Heart left ventricle (tissue), 16 donors: Measurements from ENCODE around the gene LMTK2. TPM values are rescaled to one million over a fixed set of nuclear protein-coding genes. Genes with fewer than 3 reads are reported as not detected.
A peak's percentile ranks its signal among the peaks of the same experiment; 100 is the strongest.

Source experiments
- ATAC-seq, 4 donors: fragments of 200-7000 bp; cut with Tn5 transposase; one replicate each; pipeline ENCODE4 v1.9.1; 2020 to 2022; ENCODE audit warnings: moderate library complexity in 4 of 4, mild to moderate bottlenecking in 3 of 4, moderate number of reproducible peaks in 1 of 4
- DNase-seq, 5 donors: peaks; one replicate each; pipeline ENCODE4 v3.0.0-alpha.2; 2020
- H3K27ac ChIP-seq, 12 donors: fragments of 200-600 bp; sonication (generic) in 4 of 12; one replicate each; pipeline versions ENCODE4 v1.5.0 to v1.8.0; 2016 to 2022; ENCODE audit warnings: mild to moderate bottlenecking in 2 of 12
- H3K27me3 ChIP-seq, 9 donors: fragments of 200-600 bp; sonication (generic) in 2 of 9; one replicate each; pipeline versions ENCODE4 v1.5.1 to v1.8.0; 2016 to 2022; ENCODE audit warnings: mild to moderate bottlenecking in 3 of 9
- H3K36me3 ChIP-seq, 9 donors: fragments of 200-600 bp; sonication (generic) in 2 of 9; one replicate each; pipeline versions ENCODE4 v1.5.0 to v1.8.0; 2018 to 2022; ENCODE audit warnings: mild to moderate bottlenecking in 2 of 9
- H3K4me1 ChIP-seq, 12 donors: fragments of 200-600 bp; sonication (generic) in 4 of 12; one replicate each; pipeline versions ENCODE4 v1.5.0 to v1.8.0; 2016 to 2022; ENCODE audit warnings: mild to moderate bottlenecking in 3 of 12
- H3K4me3 ChIP-seq, 12 donors: fragments of 200-600 bp; sonication (generic) in 4 of 12; one replicate each; pipeline versions ENCODE4 v1.5.0 to v1.8.0; 2017 to 2022; ENCODE audit warnings: mild to moderate bottlenecking in 9 of 12, moderate library complexity in 4 of 12
- H3K9me3 ChIP-seq, 12 donors: fragments of 200-600 bp; sonication (generic) in 4 of 12; one replicate each; pipeline versions ENCODE4 v1.5.0 to v1.8.0; 2016 to 2022; ENCODE audit warnings: mild to moderate bottlenecking in 1 of 12
- POLR2A ChIP-seq, 2 donors: fragments of 450-650 bp; IDR thresholded peaks; one replicate each; pipeline ENCODE4 v1.6.1; 2017; ENCODE audit warnings: antibody characterized with exemption in 2 of 2, mild to moderate bottlenecking in 2 of 2, moderate library complexity in 2 of 2
- WGBS, 4 donors: extraction: QIAGEN DNeasy Blood & Tissue Kit in 2 of 4; methylation state at CpG; one replicate each; pipeline versions ENCODE4 v1.1.5 to v1.1.7; 2013 to 2018; 5-methylcytosine and 5-hydroxymethylcytosine counted together
- intact Hi-C, 10 donors: fragments of 100-400 bp; cut with DNase I; formaldehyde crosslinking; loops; one replicate each; pipeline versions ENCODE4 v1.11.1 to v1.14.2; 2022
- polyA plus RNA-seq, 2 donors: library from polyadenylated mRNA; stranded (reverse); fragments of 200-250 nt; gene quantifications; one replicate each; pipeline ENCODE4 v1.2.3, GENCODE V29; 2013
- total RNA-seq, 9 donors: library from RNA; depleted of rRNA in 2 of 9; stranded (reverse); fragments of >200 nt in 2 of 9; fragmentation: NEBNext Ultra II Directional in 3 of 9; extraction: Animal tissue kit (Norgen Biotek cat#: 25700) in 3 of 9; gene quantifications; one replicate each; pipeline versions ENCODE4 v1.1.0 to v1.2.4, GENCODE V29; 2016 to 2023
- TF ChIP-seq, protein P1 (sequence below), 12 donors: fragments of 200-600 bp; sonication (generic) in 4 of 12; IDR thresholded peaks; one replicate each; pipeline versions ENCODE4 v1.5.0 to v1.8.0; 2018 to 2022; ENCODE audit warnings: antibody characterized with exemption in 12 of 12, mild to moderate bottlenecking in 5 of 12
- donor health status: ischemic (EF 13 %, LVEDD 7.1; RV severe dilation, severe dysfunction).
- donor health status: healthy with polysubstance abuse.
- donor health status: DM: no; HTN: yes; CAD: no.
- donor health status: DM: no; HTN: no; CAD: no.
- donor health status: ischemic (EF 25% LVEDD 6.9; RV normal size, moderate dysfunction).
- donor health status: ischemic (EF 25% LVEDD 5.7; RV mildly dilated, moderate dysfunction).
- donor health status: healthy.
- donor health status: DM: yes; HTN: yes; CAD: no.
- donor health status: ischemic (EF 35%, LVEDD 5.7; RV mildly dilated, moderate dysfunction).
- donor health status: nonischemic (EF 11% LVEDD 7.7; RV severe dilation, severe dysfunction).
- donor health status: DM: yes; HTN: yes; CAD: no.
- donor health status: PGD.
- donor health status: ischemic (EF 29% LVEDD 5.4; RV normal size, mild dysfunction).
- donor health status: nonischemic (EF 23%, LVEDD 6.1; RV moderate dilation, normal function).

Gene LMTK2
- total and polyA plus RNA-seq, 11 donors = 6.3 to 58.3 (median 27.3) TPM

DNA sequence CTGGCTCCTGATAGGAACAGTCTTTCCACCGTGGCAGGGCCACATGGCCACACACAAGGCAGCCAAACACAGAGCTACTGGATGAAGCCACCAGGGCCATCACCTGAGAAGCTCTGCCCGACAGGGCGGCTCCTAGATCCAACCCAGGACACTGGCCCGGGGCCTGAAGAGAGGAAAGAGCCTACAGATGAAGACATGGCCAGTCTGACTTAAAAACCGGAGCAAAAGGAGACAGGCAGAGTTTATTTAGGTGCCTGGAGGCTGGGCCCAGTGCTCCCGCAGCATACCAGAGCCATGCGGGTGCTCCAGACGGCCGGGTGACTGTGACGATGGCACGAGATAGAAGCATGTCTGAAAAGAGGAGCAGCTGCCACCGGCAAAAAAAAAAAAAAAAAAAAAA lies 141.5 kb downstream of the LMTK2 start:
- peaks cover 0 to 37% (median 11%) of the 10 kb centered on the region in 9 donors for H3K36me3 ChIP-seq
- no peak overlapping the region for H3K4me3 ChIP-seq
- WGBS, 4 donors = 85 to 94% (median 91%) methylated on average over 8 to 12 of the region's 12 CpGs
- H3K4me1 ChIP-seq = peaks cover 0 to 74% (median 36%) of the 10 kb centered on the region in 12 donors
- intact Hi-C loops = loop anchor here in 6 of 10 donors (2.0 to 10.0 kb wide), 4 partner anchors 34 to 223 kb away; partner anchors contain the start of genes BRI3 (in 4 of the 6), BAIAP2L1 (in 1 of the 6) and LMTK2 (in 1 of the 6)
- H3K27me3 ChIP-seq = no peaks in the 10 kb centered on the region
- no peak for TF ChIP-seq POLR2A (IDR thresholded peaks at IDR 0.05)
- TF ChIP-seq, protein P1, sequence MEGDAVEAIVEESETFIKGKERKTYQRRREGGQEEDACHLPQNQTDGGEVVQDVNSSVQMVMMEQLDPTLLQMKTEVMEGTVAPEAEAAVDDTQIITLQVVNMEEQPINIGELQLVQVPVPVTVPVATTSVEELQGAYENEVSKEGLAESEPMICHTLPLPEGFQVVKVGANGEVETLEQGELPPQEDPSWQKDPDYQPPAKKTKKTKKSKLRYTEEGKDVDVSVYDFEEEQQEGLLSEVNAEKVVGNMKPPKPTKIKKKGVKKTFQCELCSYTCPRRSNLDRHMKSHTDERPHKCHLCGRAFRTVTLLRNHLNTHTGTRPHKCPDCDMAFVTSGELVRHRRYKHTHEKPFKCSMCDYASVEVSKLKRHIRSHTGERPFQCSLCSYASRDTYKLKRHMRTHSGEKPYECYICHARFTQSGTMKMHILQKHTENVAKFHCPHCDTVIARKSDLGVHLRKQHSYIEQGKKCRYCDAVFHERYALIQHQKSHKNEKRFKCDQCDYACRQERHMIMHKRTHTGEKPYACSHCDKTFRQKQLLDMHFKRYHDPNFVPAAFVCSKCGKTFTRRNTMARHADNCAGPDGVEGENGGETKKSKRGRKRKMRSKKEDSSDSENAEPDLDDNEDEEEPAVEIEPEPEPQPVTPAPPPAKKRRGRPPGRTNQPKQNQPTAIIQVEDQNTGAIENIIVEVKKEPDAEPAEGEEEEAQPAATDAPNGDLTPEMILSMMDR (IDR thresholded peaks at IDR 0.05) = no peak
- H3K27ac ChIP-seq = peak overlapping the region in 10 of 12 donors; percentile 5 to 91 (median 84)
- H3K9me3 ChIP-seq = no peaks in the 10 kb centered on the region
- ATAC-seq (no peak), DNase-seq (no peak)

DNA sequence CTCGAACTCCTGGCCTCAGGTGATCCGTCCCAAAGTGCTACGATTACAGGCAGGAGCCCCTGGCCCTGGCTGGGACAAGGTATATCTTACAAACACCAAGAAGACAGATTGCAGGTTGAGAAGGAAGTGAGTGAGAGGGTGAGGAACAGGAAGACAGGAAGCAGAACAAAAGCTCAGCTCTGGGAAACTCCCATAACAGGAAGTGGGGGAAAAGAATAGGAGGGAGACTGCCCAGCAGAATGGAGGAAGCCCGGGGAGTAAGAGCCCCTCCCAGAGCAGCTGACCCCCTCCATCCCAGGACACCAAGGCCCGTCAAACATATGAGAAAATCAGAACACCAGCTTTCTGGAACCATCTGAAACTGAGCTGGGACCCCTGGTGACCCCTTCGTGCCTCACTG lies 142.4 kb downstream of the LMTK2 start:
- Histone ChIP-seq H3K9me3 (no peaks in the 10 kb centered on the region), H3K27ac (peak overlapping the region; percentile 52 to 91 (median 88)), H3K4me3 (no peak overlapping the region), H3K4me1 (peaks cover 0 to 78% (median 38%) of the 10 kb centered on the region in 12 donors), H3K36me3 (peaks cover 0 to 28% (median 5%) of the 10 kb centered on the region in 9 donors), H3K27me3 (no peaks in the 10 kb centered on the region)
- peak in 2 of 4 donors; percentile 5 to 47 for ATAC-seq
- 49 to 68% (median 62%) methylated on average over 6 of the region's 6 CpGs for WGBS, 4 donors
- TF ChIP-seq POLR2A (IDR thresholded peaks at IDR 0.05) = no peak
- TF ChIP-seq, protein P1 (IDR thresholded peaks at IDR 0.05) = no peak
- intact Hi-C loops = loop anchor here in 6 of 10 donors (2.0 to 10.0 kb wide), 4 partner anchors 33 to 224 kb away; partner anchors contain the start of genes BRI3 (in 4 of the 6), BAIAP2L1 (in 1 of the 6) and LMTK2 (in 1 of the 6)
- DNase-seq = peak in 2 of 5 donors; percentile 51 to 54

DNA sequence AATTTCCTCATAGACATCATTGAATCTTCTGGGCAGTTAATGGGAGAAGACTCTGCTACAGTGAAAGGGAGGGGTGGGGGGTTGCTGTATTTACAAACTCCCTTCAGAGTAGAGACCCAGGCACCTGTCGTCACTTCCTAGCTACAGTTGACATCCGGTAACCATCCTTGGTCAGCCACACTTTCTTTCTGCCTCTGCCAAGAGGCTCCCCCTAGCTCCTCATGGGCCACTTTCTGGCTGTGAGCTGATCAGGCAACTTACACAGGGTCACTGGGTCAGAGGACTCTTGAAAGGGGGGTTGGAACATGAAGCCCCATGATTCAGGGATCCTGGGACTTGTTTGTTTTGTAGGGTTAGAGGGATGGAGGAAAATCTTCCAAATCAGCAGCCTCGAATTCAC lies 144.1 kb downstream of the LMTK2 start:
- intact Hi-C loops = loop anchor here in 1 of 10 donors (2.0 kb wide), 1 partner anchor 32 kb away; no protein-coding TSS in a partner anchor
- H3K36me3 ChIP-seq = peaks cover 0 to 15% (median 0%) of the 10 kb centered on the region in 9 donors
- peak overlapping the region in 11 of 12 donors; percentile 83 to 91 (median 88) for H3K27ac ChIP-seq

DNA sequence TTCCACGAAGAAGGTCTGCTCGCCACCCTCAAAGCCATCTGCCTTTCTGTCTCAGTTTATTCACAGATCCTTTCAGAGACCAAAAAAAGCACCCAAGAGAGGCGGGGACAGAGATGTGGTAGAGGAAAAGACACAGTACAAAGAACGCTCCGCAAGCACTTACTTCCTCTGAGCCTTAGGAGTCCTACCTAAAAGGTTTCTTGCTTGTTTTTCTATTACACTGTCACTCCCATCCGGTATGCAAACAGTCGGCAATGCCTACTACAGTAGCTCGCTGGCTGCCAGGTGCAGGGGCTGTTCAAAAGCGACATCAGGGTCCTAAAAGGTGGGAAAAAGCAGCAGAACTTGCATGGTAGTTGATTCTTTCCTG lies 144.6 kb downstream of the LMTK2 start:
- no peaks in the 10 kb centered on the region for H3K9me3 ChIP-seq
- TF ChIP-seq POLR2A (IDR thresholded peaks at IDR 0.05) = no peak
- TF ChIP-seq, protein P1 (IDR thresholded peaks at IDR 0.05) = no peak
- 25 to 33% (median 32%) methylated on average over 9 of the region's 9 CpGs for WGBS, 4 donors
- H3K27ac ChIP-seq = peak overlapping the region in 11 of 12 donors; percentile 83 to 91 (median 88)
- no peaks in the 10 kb centered on the region for H3K27me3 ChIP-seq
- intact Hi-C loops = loop anchor here in 1 of 10 donors (2.0 kb wide), 1 partner anchor 32 kb away; no protein-coding TSS in a partner anchor
- peak in 1 of 4 donors; percentile 11 for ATAC-seq
- no peak for DNase-seq
- peaks cover 0 to 65% (median 36%) of the 10 kb centered on the region in 12 donors for H3K4me1 ChIP-seq
- H3K36me3 ChIP-seq = peaks cover 0 to 12% (median 0%) of the 10 kb centered on the region in 9 donors
- peak overlapping the region; percentile 71 to 99 (median 90) for H3K4me3 ChIP-seq

More for the DNA sequence above, 144.1 kb downstream of the LMTK2 start:
- WGBS, 4 donors = 48 to 65% (median 57%) methylated on average over 3 of the region's 3 CpGs
- no peaks in the 10 kb centered on the region for H3K27me3 ChIP-seq
- peaks cover 0 to 70% (median 37%) of the 10 kb centered on the region in 12 donors for H3K4me1 ChIP-seq
- peak overlapping the region in 10 of 12 donors; percentile 71 to 99 (median 92) for H3K4me3 ChIP-seq
- no peak for DNase-seq
- TF ChIP-seq, protein P1 (IDR thresholded peaks at IDR 0.05) = no peak
- no peak for TF ChIP-seq POLR2A (IDR thresholded peaks at IDR 0.05)
- no peak for ATAC-seq
- no peaks in the 10 kb centered on the region for H3K9me3 ChIP-seq
